Chondrocyte (in vitro differentiated cells): Measurements from ENCODE around the gene TUBB4A. TPM values are rescaled to one million over a fixed set of nuclear protein-coding genes. Genes with fewer than 3 reads are reported as not detected.

ENCODE experiments used
- DNase-seq: peaks from one replicate; pipeline ENCODE4 v3.0.0; 2021; ENCODE audit warnings: mixed read lengths, low spot score
- H3K27ac Mint-ChIP-seq: one replicate; pipeline ENCODE4 v1.8.0; 2021; ENCODE audit warnings: mild to moderate bottlenecking, moderate library complexity, mixed read lengths; ENCODE audit not compliant: unreplicated experiment
- H3K27me3 Mint-ChIP-seq: 2 replicates; pipeline ENCODE4 v1.8.0; 2021; ENCODE audit warnings: low read depth, mixed read lengths
- H3K36me3 Mint-ChIP-seq: 2 replicates; pipeline ENCODE4 v1.8.0; 2021; ENCODE audit warnings: low read depth, mixed read lengths
- H3K4me1 Mint-ChIP-seq: 2 replicates; pipeline ENCODE4 v1.8.0; 2021; ENCODE audit warnings: low read depth, mild to moderate bottlenecking, mixed read lengths
- H3K4me3 Mint-ChIP-seq: one replicate; pipeline ENCODE4 v1.8.0; 2021; ENCODE audit warnings: mild to moderate bottlenecking, moderate library complexity, mixed read lengths; ENCODE audit not compliant: unreplicated experiment
- H3K9me3 Mint-ChIP-seq: 2 replicates; pipeline ENCODE4 v1.8.0; 2021; ENCODE audit warnings: low read depth, mixed read lengths
- CTCF ChIP-seq: fragments of 200-600 bp; sonication (generic); IDR thresholded peaks from 2 replicates; pipeline ENCODE4 v1.5.0; 2021; ENCODE audit warnings: antibody characterized with exemption, mild to moderate bottlenecking, moderate library complexity
- total RNA-seq: library from RNA; stranded (reverse); gene quantifications from 3 replicates; pipeline ENCODE4 v1.2.1, GENCODE V29; 2021

TUBB4A gene
- total RNA-seq, 1 donor from 2014 or later = 0.70 TPM

DNA sequence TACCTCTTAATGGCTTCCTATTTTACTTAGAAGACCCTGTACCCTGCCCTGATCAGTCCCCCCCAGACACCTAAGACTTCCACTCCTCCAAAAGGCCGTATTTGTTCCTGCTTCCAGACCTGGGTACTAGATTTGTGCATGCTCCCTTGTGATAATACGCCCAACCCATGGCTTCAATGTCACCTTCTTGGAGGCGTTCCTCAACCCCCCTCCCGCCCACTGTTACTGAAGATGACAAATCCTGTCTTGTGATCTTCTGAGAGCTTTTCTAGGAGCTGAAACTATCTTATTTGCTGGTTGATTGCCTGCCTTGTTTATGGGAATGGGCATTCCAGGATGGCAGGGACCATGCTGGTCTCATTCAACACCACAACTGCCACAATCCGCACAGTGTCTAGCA, 51.9 kb downstream of the TUBB4A start:
- H3K27ac Mint-ChIP-seq = no peak overlapping the region
- H3K4me3 Mint-ChIP-seq = no peak overlapping the region
- no peak for TF ChIP-seq CTCF
- peaks cover 9% of the 10 kb centered on the region for H3K9me3 Mint-ChIP-seq
- H3K27me3 Mint-ChIP-seq = no peaks in the 10 kb centered on the region
- H3K36me3 Mint-ChIP-seq = peaks cover 29% of the 10 kb centered on the region
- H3K4me1 Mint-ChIP-seq = no peaks in the 10 kb centered on the region
- no peak for DNase-seq

GRCh38 chr19:6448045-6448444, 54.1 kb downstream of the TUBB4A start:
- no peak for DNase-seq
- H3K4me1 Mint-ChIP-seq = no peaks in the 10 kb centered on the region
- H3K9me3 Mint-ChIP-seq = peaks cover 3% of the 10 kb centered on the region
- H3K27ac Mint-ChIP-seq = no peak overlapping the region
- H3K4me3 Mint-ChIP-seq = no peak overlapping the region
- peaks cover 22% of the 10 kb centered on the region for H3K36me3 Mint-ChIP-seq
- TF ChIP-seq CTCF = no peak
- no peaks in the 10 kb centered on the region for H3K27me3 Mint-ChIP-seq

- peaks cover 3% of the 10 kb centered on the region for H3K9me3 Mint-ChIP-seq
- H3K27me3 Mint-ChIP-seq = no peaks in the 10 kb centered on the region
- H3K4me3 Mint-ChIP-seq = no peak overlapping the region
- no peak overlapping the region for H3K27ac Mint-ChIP-seq
- no peaks in the 10 kb centered on the region for H3K4me1 Mint-ChIP-seq
- peaks cover 14% of the 10 kb centered on the region for H3K36me3 Mint-ChIP-seq
- DNase-seq = no peak
- no peak for TF ChIP-seq CTCF
Observed at GRCh38 chr19:6446452-6446851, 55.7 kb downstream of the TUBB4A start.

Other genes with a start within 250 kb of the TUBB4A start
- gene MLLT1, start 222.3 kb downstream of the TUBB4A start, total RNA-seq = 57.7 to 61.2 TPM (median 60.9 TPM) in 3 replicates
- not detected in 3 replicates for gene ACER1, start 168.7 kb downstream of the TUBB4A start, total RNA-seq
- gene CLPP, start 140.8 kb downstream of the TUBB4A start, total RNA-seq = 66.5 to 74.6 TPM (median 68.3 TPM) in 3 replicates
- gene ALKBH7, start 129.5 kb downstream of the TUBB4A start, total RNA-seq = 46.0 to 74.3 TPM (median 71.7 TPM) in 3 replicates
- 2.8 to 3.4 TPM (median 3.1 TPM) in 3 replicates for gene PSPN, start 126.4 kb downstream of the TUBB4A start, total RNA-seq
- gene GTF2F1, start 109.1 kb downstream of the TUBB4A start, total RNA-seq = 58.8 to 64.0 TPM (median 60.4 TPM) in 3 replicates
- gene KHSRP, start 77.5 kb downstream of the TUBB4A start, total RNA-seq = 182 to 191 TPM (median 187 TPM) in 3 replicates
- 0.20 TPM in 1 of 3 replicates, not detected in the others for gene SLC25A41, start 68.5 kb downstream of the TUBB4A start, total RNA-seq
- gene SLC25A23, start 42.5 kb downstream of the TUBB4A start, total RNA-seq = 47.8 to 51.7 TPM (median 49.4 TPM) in 3 replicates
- gene CRB3, start 38.0 kb downstream of the TUBB4A start, total RNA-seq = 0.32 TPM in 1 of 3 replicates, not detected in the others
- gene DENND1C, start 20.5 kb downstream of the TUBB4A start, total RNA-seq = not detected in 3 replicates
- gene TNFSF9, start 28.7 kb upstream of the TUBB4A start, total RNA-seq = 5.9 to 6.9 TPM (median 6.7 TPM) in 3 replicates
- 3.3 to 8.1 TPM (median 3.9 TPM) in 3 replicates for gene CD70, start 88.8 kb upstream of the TUBB4A start, total RNA-seq
- gene TNFSF14, start 167.9 kb upstream of the TUBB4A start, total RNA-seq = not detected in 3 replicates
- 0.77 TPM in 1 of 3 replicates, not detected in the others for gene C3, start 218.3 kb upstream of the TUBB4A start, total RNA-seq
- gene GPR108, start 235.3 kb upstream of the TUBB4A start, total RNA-seq = 38.4 to 42.4 TPM (median 39.8 TPM) in 3 replicates
- 81.6 to 107 TPM (median 103 TPM) in 3 replicates for gene TRIP10, start 237.4 kb upstream of the TUBB4A start, total RNA-seq